ENCODE measurements around the gene OR2F2. TPM values are rescaled to one million over a fixed set of nuclear protein-coding genes. Genes with fewer than 3 reads are reported as not detected.

OR2F2 gene
- polyA plus RNA-seq, 3 donors: not detected

- intact Hi-C loops (cut with micrococcal nuclease): no loop called here
- Histone ChIP-seq H3K9ac (ENCODE audit: insufficient read depth, low read length, poor library complexity, severe bottlenecking) (no peak overlapping the region), H3K79me2 (ENCODE audit: insufficient read depth, low read length) (no peaks in the 10 kb centered on the region), H3K27ac (ENCODE audit: low read depth in 1 of 2, low read length in 2 of 2) (no peak overlapping the region), H3K4me3 (replicated peaks in 1 of 3; ENCODE audit: low read depth in 2 of 3, low read length in 3 of 3) (no peak overlapping the region), H3K27me3 (ENCODE audit: control insufficient read depth in 2 of 2, insufficient read depth in 2 of 2, low read length in 2 of 2) (no peaks in the 10 kb centered on the region), H3K9me3 (replicated peaks in 1 of 2; ENCODE audit: control insufficient read depth in 1 of 2, insufficient read depth in 1 of 2, low read length in 2 of 2) (no peaks in the 10 kb centered on the region), H2AFZ (ENCODE audit: insufficient read depth, low read depth, low read length, poor library complexity, severe bottlenecking) (no peak overlapping the region), H3K4me2 (replicated peaks; ENCODE audit: extremely low read depth, low read length, poor library complexity, severe bottlenecking) (no peak overlapping the region), H3K36me3 (replicated peaks in 1 of 2; ENCODE audit: control insufficient read depth in 1 of 2, insufficient read depth in 2 of 2, low read length in 2 of 2) (no peaks in the 10 kb centered on the region), H4K20me1 (ENCODE audit: insufficient read depth, low read length) (no peaks in the 10 kb centered on the region), H3K4me1 (ENCODE audit: control insufficient read depth in 1 of 2, insufficient read depth in 2 of 2, low read length in 2 of 2) (no peaks in the 10 kb centered on the region)
- TF ChIP-seq CTCF (IDR thresholded peaks at IDR 0.05): no peak
- DNase-seq: no peak
- peaks cover 2 to 3% (median 2%) of the 10 kb centered on the region in 3 donors for H3K27me3 Mint-ChIP-seq (ENCODE audit: low read depth in 3 of 3)
- no peaks in the 10 kb centered on the region for H3K9me3 Mint-ChIP-seq
- H3K4me3 Mint-ChIP-seq: no peak overlapping the region
- no peak overlapping the region for H3K27ac Mint-ChIP-seq
- no peaks in the 10 kb centered on the region for H3K36me3 Mint-ChIP-seq
- H3K4me1 Mint-ChIP-seq: no peaks in the 10 kb centered on the region
- WGBS (ENCODE audit: insufficient coverage): no CpG with 5 or more reads among the region's 3 CpGs
Observed at GRCh38 chr7:143910473-143911248, 24.4 kb upstream of the OR2F2 start.

DNA sequence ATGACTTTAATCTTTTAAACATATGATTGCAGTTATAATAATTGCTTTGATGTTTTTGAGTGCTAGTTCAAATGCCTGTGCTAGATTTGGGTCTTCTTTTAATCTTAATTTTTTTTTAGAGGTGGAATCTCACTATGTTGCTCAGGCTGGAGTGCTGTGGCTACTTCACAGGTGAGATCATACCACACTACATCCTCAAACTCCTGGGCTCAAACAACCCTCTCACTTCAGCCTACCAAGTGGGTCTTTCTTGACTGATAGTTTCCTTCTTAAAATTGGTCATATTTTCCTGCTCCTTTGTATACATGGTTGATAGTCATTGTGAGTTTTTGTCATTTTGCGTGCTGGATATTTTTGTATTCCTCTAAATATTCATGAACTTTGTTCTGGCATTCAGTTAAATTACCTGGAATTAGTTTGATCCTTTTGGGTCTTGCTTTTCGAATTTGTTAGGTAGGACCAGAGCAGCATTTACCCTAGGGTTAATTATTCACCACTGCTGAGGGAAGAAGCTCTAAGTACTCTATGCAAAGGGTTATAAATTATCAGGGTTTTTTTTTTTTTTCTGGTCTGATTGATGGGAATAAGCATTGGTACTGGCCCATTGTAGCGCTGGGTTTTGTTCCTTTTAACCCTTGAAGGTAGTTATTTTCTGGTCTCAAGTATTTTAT is 21.0 kb upstream of the OR2F2 start:
- H3K4me3 Mint-ChIP-seq: no peak overlapping the region
- no peaks in the 10 kb centered on the region for H3K9me3 ChIP-seq (replicated peaks in 1 of 2; ENCODE audit: control insufficient read depth in 1 of 2, insufficient read depth in 1 of 2, low read length in 2 of 2)
- H3K27me3 ChIP-seq (ENCODE audit: control insufficient read depth in 2 of 2, insufficient read depth in 2 of 2, low read length in 2 of 2): no peaks in the 10 kb centered on the region
- DNase-seq: no peak
- intact Hi-C loops (cut with micrococcal nuclease): no loop called here
- H3K36me3 ChIP-seq (replicated peaks in 1 of 2; ENCODE audit: control insufficient read depth in 1 of 2, insufficient read depth in 2 of 2, low read length in 2 of 2): no peaks in the 10 kb centered on the region
- no peaks in the 10 kb centered on the region for H3K36me3 Mint-ChIP-seq
- H3K4me2 ChIP-seq (replicated peaks; ENCODE audit: extremely low read depth, low read length, poor library complexity, severe bottlenecking): no peak overlapping the region
- no peaks in the 10 kb centered on the region for H3K4me1 Mint-ChIP-seq
- no peak overlapping the region for H3K4me3 ChIP-seq (replicated peaks in 1 of 3; ENCODE audit: low read depth in 2 of 3, low read length in 3 of 3)
- no CpG with 5 or more reads among the region's 3 CpGs for WGBS (ENCODE audit: insufficient coverage)
- H3K27ac Mint-ChIP-seq: no peak overlapping the region
- H3K4me1 ChIP-seq (ENCODE audit: control insufficient read depth in 1 of 2, insufficient read depth in 2 of 2, low read length in 2 of 2): no peaks in the 10 kb centered on the region
- no peak overlapping the region for H3K27ac ChIP-seq (ENCODE audit: low read depth in 1 of 2, low read length in 2 of 2)
- TF ChIP-seq CTCF (IDR thresholded peaks at IDR 0.05): no peak
- H3K9ac ChIP-seq (ENCODE audit: insufficient read depth, low read length, poor library complexity, severe bottlenecking): no peak overlapping the region
- H3K79me2 ChIP-seq (ENCODE audit: insufficient read depth, low read length): no peaks in the 10 kb centered on the region
- no peaks in the 10 kb centered on the region for H4K20me1 ChIP-seq (ENCODE audit: insufficient read depth, low read length)
- H2AFZ ChIP-seq (ENCODE audit: insufficient read depth, low read depth, low read length, poor library complexity, severe bottlenecking): no peak overlapping the region
- H3K9me3 Mint-ChIP-seq: peaks cover 0 to 3% (median 0%) of the 10 kb centered on the region in 7 donors
- H3K27me3 Mint-ChIP-seq (ENCODE audit: low read depth in 3 of 3): peaks cover 0 to 3% (median 2%) of the 10 kb centered on the region in 3 donors

Data from CD14-positive monocyte (primary cell).